D341Med (cell line): ENCODE results near the gene ANKEF1.
"Not testable (repeated sequence)": the region's sequence is repeated elsewhere in the genome, so short reads cannot be mapped to it uniquely, and the experiment has no call there.

Source experiments
- DNase-seq: peaks from one replicate; pipeline ENCODE4 v3.0.0; 2012; ENCODE audit warnings: low spot score

ANKEF1 gene

GRCh38 chr20:10034717-10035571 lies at the start of gene ANKEF1:
ANKEF1 (plus strand) TSS chr20:10034987; CDS start chr20:10038302, 3,315 bp downstream.
- DNase-seq = peak; percentile 94

DNA sequence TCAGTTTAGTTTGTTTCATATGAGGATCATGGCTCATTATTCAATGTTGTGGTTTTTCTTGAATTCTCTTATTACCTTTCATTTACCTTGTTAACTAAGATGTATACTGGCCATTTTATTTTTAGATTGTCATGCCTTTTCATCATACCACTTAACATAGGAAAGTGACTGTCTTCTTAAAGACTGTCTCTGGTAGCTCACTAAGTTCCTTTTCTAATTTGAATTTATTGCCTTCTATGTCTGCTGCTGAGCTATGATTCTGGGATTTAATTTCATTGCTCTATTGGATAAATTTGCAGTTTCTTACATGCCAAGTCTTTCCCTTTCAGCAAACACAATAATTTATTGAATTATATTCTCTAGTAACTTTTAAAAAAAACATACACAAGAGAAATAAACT lies 49.5 kb upstream of the ANKEF1 start:
- DNase-seq = no peak

GRCh38 chr20:9985773-9986172 lies 49.0 kb upstream of the ANKEF1 start:
- DNase-seq = no peak

GRCh38 chr20:9989066-9989724 lies 45.6 kb upstream of the ANKEF1 start:
- no peak for DNase-seq

GRCh38 chr20:9993137-9993536 lies 41.6 kb upstream of the ANKEF1 start:
- DNase-seq = no peak

- DNase-seq = no peak
Measured at GRCh38 chr20:9994676-9995075, 40.1 kb upstream of the ANKEF1 start.

GRCh38 chr20:9995510-9996272 lies 39.1 kb upstream of the ANKEF1 start:
- DNase-seq = no peak

- no peak for DNase-seq
Measured at GRCh38 chr20:9996944-9997343, 37.8 kb upstream of the ANKEF1 start.

DNA sequence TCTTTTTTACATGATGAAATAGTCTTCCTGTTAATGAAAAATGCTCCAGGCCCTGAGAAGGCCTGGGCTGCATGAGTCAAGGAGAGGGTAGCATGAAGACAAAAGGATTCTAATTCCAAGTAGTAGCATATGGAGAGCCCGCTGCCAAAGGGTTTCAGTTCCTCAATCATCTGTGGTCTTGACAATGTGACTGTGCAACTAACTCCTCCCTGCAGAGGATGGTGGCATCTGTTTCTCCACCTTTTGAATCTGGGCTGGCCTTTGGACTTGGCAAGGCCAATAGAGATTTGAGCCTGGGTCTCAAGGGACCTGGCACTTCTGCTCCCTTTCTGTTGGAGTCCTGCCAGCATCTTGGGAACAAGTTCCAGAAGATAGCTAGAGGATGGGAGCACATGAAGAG lies 35.1 kb upstream of the ANKEF1 start:
- no peak for DNase-seq

DNA sequence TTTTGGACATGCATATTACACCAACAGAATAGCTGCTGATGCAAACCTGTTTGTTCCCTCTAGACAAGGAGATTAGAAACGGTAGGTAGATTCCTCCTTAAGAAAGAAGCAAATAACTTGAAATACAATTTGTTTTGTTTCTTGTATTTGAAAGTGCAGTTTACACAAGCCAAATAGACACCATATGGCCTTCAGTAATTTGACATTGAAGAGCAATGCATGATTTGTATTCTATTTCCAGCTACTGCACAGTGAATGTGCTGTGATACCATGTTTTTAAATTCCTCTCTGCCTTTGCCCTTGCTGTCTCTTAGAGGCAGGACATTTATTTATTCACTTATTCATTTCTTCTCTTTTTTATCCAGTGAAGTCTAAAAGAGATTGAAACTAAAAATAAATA lies 31.9 kb upstream of the ANKEF1 start:
- DNase-seq = no peak

DNA sequence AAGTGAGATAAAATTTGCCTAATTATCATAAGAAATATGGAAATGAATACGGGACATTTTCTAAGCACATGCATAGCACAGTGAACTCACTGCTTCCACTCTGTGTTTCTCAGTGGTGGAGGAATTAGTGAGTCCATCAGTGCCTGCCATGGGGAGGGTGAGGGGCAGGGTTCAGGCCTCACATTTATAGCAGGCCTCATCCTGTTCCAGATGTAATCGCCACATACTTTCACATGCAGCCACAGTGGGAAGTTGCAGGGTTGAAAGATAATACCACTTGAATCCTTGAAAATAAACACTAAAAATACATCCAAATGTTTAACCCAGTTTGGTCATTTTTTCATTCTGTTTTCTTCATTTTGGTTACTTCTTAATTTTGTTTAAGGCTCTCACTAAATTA lies 29.9 kb upstream of the ANKEF1 start:
- no peak for DNase-seq

GRCh38 chr20:10005885-10006284 lies 28.9 kb upstream of the ANKEF1 start:
- DNase-seq = no peak

- no peak for DNase-seq
Measured at GRCh38 chr20:10006447-10007090, 28.2 kb upstream of the ANKEF1 start.

DNA sequence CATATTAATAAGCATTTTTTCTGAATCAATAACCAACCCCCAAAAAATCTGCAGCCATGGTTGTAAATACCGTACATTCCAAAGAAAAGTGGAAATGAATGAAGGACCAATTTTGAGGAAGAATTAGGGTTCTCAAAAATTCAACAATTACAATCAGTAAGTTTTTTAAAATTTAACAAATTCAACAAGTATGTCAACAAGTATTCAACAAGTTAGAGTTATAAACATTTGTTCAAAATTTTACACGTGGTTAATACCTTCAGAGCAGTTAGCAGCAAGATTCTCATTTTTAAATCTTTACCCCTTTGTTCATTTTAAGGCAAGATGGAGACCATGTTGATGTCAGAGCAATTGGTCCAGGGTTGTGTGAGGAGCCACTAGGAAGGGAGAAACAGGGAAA lies 27.6 kb upstream of the ANKEF1 start:
- DNase-seq = no peak

- no peak for DNase-seq
Measured at GRCh38 chr20:10007747-10008146, 27.0 kb upstream of the ANKEF1 start.

DNA sequence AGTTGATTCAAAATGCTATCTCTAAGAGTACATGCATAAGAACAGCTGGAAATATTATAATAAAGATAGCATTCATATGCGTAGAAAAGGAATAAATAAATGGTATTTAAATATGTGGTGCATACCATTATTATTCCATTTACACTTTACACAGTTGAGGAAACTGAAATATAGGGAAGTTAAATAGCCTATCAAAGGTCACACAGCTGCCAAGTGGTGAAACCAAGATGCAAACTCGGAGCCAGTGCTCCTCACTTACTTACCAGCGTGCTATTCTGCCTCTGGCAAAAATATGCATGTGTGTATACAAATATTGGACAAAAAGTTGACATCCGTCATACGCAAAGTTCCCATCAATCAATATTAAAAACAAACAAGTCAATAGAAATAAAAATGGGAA lies 22.3 kb upstream of the ANKEF1 start:
- no peak for DNase-seq

GRCh38 chr20:10014431-10014830 lies 20.4 kb upstream of the ANKEF1 start:
- DNase-seq = no peak

DNA sequence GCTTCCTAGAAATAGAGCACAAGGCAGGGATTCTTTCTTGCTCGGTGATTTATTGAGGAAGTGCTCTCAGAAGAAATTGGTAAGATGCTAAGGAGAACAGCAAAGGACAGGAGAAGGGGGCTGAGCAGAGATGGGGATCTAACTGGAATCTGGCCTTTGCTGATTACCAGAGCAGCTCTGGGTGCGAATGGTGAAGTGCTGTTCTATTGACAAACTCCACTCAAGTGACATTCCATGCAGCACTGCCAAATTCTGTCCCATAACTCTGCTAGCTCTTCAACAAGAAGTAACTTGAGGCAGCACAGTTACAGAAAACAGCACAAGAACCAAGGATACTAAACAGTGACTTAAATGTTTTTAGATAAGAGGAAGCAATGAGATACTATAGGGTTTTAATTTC lies 13.8 kb upstream of the ANKEF1 start:
- DNase-seq = no peak

DNA sequence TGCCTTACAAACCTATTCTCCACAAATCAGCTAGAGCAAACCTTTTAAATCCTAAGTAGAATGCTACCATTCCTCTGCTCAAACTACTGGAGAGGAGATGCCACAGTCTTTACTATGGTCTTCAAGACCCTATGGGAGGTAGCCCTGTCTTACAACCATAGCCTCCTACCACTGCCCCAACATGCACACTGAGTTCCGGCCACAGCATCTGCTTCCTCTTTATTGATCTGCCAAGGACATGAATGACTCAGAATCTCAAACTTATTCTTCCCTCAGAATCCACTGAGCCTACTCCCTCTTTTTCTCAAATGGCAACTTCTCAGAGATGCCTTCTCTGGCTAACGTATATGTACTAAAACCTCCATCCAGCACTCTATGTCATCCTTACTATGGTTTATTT lies 12.2 kb upstream of the ANKEF1 start:
- no peak for DNase-seq

DNA sequence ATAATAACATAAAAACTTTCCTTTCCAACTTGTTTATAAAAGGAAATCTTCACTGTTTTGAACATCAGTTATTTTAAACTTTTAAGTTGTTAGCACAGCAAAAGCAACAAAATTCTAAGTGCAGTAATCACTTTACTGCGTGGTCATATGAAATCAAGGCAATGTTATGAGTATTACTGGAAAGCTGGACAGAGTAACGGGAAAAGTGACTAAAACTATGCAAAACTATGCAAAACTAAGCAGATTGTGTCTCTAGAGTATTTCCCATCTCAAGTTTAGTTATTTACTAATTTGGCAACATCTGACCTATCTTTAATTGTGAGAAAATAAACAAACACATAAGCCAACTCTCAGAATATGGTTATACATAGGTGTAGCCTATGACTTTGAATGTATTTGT lies 10.9 kb upstream of the ANKEF1 start:
- no peak for DNase-seq

GRCh38 chr20:10031451-10032215 lies 3.2 kb upstream of the ANKEF1 start:
- not testable (repeated sequence) for DNase-seq

DNA sequence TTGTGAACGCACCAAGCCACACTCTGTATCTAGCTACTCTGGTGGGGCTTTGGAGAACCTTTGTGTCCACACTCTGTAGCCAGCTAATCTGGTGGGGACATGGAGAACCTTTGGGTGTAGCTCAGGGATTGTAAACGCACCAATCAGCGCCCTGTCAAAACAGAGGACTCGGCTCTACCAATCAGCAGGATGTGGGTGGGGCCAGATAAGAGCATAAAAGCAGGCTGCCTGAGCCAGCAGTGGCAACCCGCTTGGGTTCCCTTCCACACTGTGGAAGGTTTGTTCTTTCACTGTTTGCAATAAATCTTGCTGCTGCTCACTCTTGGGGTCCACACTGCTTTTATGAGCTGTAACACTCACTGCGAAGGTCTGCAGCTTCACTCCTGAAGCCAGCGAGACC lies 2.5 kb upstream of the ANKEF1 start:
- not testable (repeated sequence) for DNase-seq
